HepG2 (cell line): ENCODE measurements around the gene HPS3. TPM values are rescaled to one million over a fixed set of nuclear protein-coding genes. Genes with fewer than 3 reads are reported as not detected.

Experiments
- ATAC-seq: fragments of 200-7000 bp; cut with Tn5 transposase; 3 replicates; pipeline ENCODE4 v1.9.1; 2020; ENCODE audit warnings: mild to moderate bottlenecking, moderate library complexity
- BruUV-seq: library from RNA; stranded (reverse); fragments of 400-500 nt; replicated peaks from 2 replicates; lab custom pipeline; 2021; lab: Mats Ljungman, UMichigan
- CTCF ChIA-PET: fragments of 300-600 bp; formaldehyde crosslinking; extraction: SDS; loops from one replicate; lab custom pipeline; 2021; ENCODE audit warnings: low total read pairs, inconsistent platforms, low intra/inter-chr PET ratio; lab: Yijun Ruan, JAX
- POLR2A ChIA-PET: fragments of 350-600 bp; sonication (Branson Sonifier 250); formaldehyde crosslinking; loops from one replicate; lab custom pipeline; 2020; ENCODE audit warnings: antibody characterized with exemption, inconsistent platforms; lab: Yijun Ruan, JAX
- DNase-seq: peaks from one replicate; pipeline ENCODE4 v3.0.0-alpha.2; 2015; ENCODE audit warnings: low spot score
- FAIRE-seq: peaks from 3 replicates; lab custom pipeline; 2011; peaks lifted over from hg19 to GRCh38; lab: Jason Lieb, UNC
- H2AFZ ChIP-seq: one replicate; pipeline ENCODE4 v1.6.1; 2011; ENCODE audit warnings: low read length, inconsistent platforms
- H3K27ac ChIP-seq: fragments of 300-600 bp; 3 replicates; pipeline ENCODE4 v1.8.0; 2011; ENCODE audit warnings: mixed run types, mild to moderate bottlenecking, mixed read lengths, low read length, inconsistent platforms; ENCODE audit not compliant: insufficient read depth; ENCODE audit errors: extremely low read length
- H3K27me3 ChIP-seq, 2 experiments: fragments of 200-600 bp in 1 of 2; 2 replicates in 1 of 2; 3 replicates in 1 of 2; pipeline versions ENCODE4 v1.6.0 to v1.8.0; 2011; ENCODE audit warnings: low read length in 2 of 2, mild to moderate bottlenecking in 2 of 2, moderate library complexity in 2 of 2, inconsistent platforms in 1 of 2; ENCODE audit not compliant: insufficient read depth in 2 of 2, control insufficient read depth in 1 of 2
- H3K36me3 ChIP-seq, 2 experiments: fragments of 200-600 bp in 1 of 2; replicated peaks in 1 of 2; 2 replicates in 1 of 2; 3 replicates in 1 of 2; pipeline versions ENCODE4 v1.5.1 to v1.8.0; 2011; ENCODE audit warnings: low read length in 2 of 2, inconsistent platforms in 1 of 2; ENCODE audit not compliant: insufficient read depth in 2 of 2, control insufficient read depth in 1 of 2
- H3K4me1 ChIP-seq: 2 replicates; pipeline ENCODE4 v1.5.1; 2012; ENCODE audit warnings: low read length, inconsistent platforms; ENCODE audit not compliant: insufficient read depth
- H3K4me2 ChIP-seq: 2 replicates; pipeline ENCODE4 v1.6.0; 2011; ENCODE audit warnings: low read depth, low read length, inconsistent platforms
- H3K4me3 ChIP-seq, 3 experiments: fragments of 200-600 bp in 1 of 3; sonication (generic), shearing (Covaris generic) in 1 of 3; replicated peaks in 1 of 3; 2 replicates each; pipeline ENCODE4 v1.5.1; 2011 to 2016; ENCODE audit warnings: low read length in 3 of 3, inconsistent platforms in 2 of 3, low read depth in 2 of 3, mild to moderate bottlenecking in 2 of 3, control low read depth in 1 of 3, mixed read lengths in 1 of 3; ENCODE audit not compliant: insufficient read depth in 1 of 3
- H3K79me2 ChIP-seq: one replicate; pipeline ENCODE4 v1.6.1; 2011; ENCODE audit warnings: low read length, inconsistent platforms; ENCODE audit not compliant: insufficient read depth
- H3K9ac ChIP-seq: 2 replicates; pipeline ENCODE4 v1.6.0; 2011; ENCODE audit warnings: mild to moderate bottlenecking, low read depth, low read length, inconsistent platforms; ENCODE audit not compliant: insufficient read depth
- H3K9me3 ChIP-seq: 2 replicates; pipeline ENCODE4 v1.5.1; 2012; ENCODE audit warnings: mild to moderate bottlenecking, low read length
- H4K20me1 ChIP-seq: 2 replicates; pipeline ENCODE4 v1.6.0; 2011; ENCODE audit warnings: inconsistent platforms, mild to moderate bottlenecking, low read length, moderate library complexity; ENCODE audit not compliant: insufficient read depth
- ARID5B ChIP-seq: IDR thresholded peaks from 2 replicates; pipeline ENCODE4 v1.4.0; 2020; ENCODE audit warnings: mild to moderate bottlenecking, missing genetic modification reagents
- HOXA7 ChIP-seq: sonication (generic); formaldehyde crosslinking; IDR thresholded peaks from 2 replicates; pipeline ENCODE4 v1.8.1; 2022; ENCODE audit warnings: mild to moderate bottlenecking, missing genetic modification reagents, moderate library complexity
- NFATC3 ChIP-seq: sonication (generic); formaldehyde crosslinking; IDR thresholded peaks from 2 replicates; pipeline ENCODE4 v1.5.1; 2020; ENCODE audit warnings: mild to moderate bottlenecking, missing genetic modification reagents
- RCOR2 ChIP-seq: IDR thresholded peaks from 2 replicates; pipeline ENCODE4 v1.6.1; 2016; ENCODE audit warnings: missing biosample characterization, missing genetic modification reagents
- ZBED4 ChIP-seq: sonication (generic); formaldehyde crosslinking; IDR thresholded peaks from 2 replicates; pipeline ENCODE4 v1.4.0; 2020; ENCODE audit warnings: missing genetic modification reagents, borderline replicate concordance
- ZNF446 ChIP-seq: sonication (generic); formaldehyde crosslinking; IDR thresholded peaks from 2 replicates; pipeline ENCODE4 v1.5.0; 2020; ENCODE audit warnings: mild to moderate bottlenecking, missing genetic modification reagents
- ZNF512B ChIP-seq: sonication (generic); formaldehyde crosslinking; IDR thresholded peaks from 2 replicates; pipeline ENCODE4 v1.5.1; 2020; ENCODE audit warnings: missing genetic modification reagents, mild to moderate bottlenecking, borderline replicate concordance
- ZNF75D ChIP-seq: sonication (generic); formaldehyde crosslinking; IDR thresholded peaks from 2 replicates; pipeline ENCODE4 v1.8.1; 2023; ENCODE audit warnings: missing genetic modification reagents, mild to moderate bottlenecking, borderline replicate concordance
- ZXDC ChIP-seq: sonication (generic); formaldehyde crosslinking; IDR thresholded peaks from 2 replicates; pipeline ENCODE4 v1.5.0; 2020; ENCODE audit warnings: mild to moderate bottlenecking, missing genetic modification reagents
- WGBS: methylation state at CpG from one replicate; pipeline ENCODE4 v1.1.6; 2017; ENCODE audit warnings: low lambda C conversion rate; 5-methylcytosine and 5-hydroxymethylcytosine counted together
- in situ Hi-C: cut with HindIII; loops from 2 replicates; pipeline ENCODE4 v1.10.0; 2017; ENCODE audit warnings: low pct_unique_long_range_greater_than_20kb; ENCODE audit not compliant: extremely low pct_ligation_motif_present
- intact Hi-C: fragments of 100-400 bp; cut with micrococcal nuclease; formaldehyde crosslinking; loops from one replicate; pipeline ENCODE4 v1.10.0; 2022; ENCODE audit not compliant: unreplicated experiment
- polyA plus RNA-seq, 8 experiments: library from polyadenylated mRNA; depleted of rRNA in 3 of 8; stranded (reverse) in 7 of 8; unstranded in 1 of 8; fragments of >200 nt; fragmentation: Illumina TruSeq in 4 of 8; extraction: Trizol in 4 of 8; gene quantifications; 2 replicates each; pipeline versions ENCODE4 v1.2.1 to v1.2.3, GENCODE V29; 2011 to 2016; ENCODE audit warnings: low read depth in 4 of 8, missing spikeins in 1 of 8, mixed read lengths in 1 of 8; ENCODE audit not compliant: insufficient read depth in 1 of 8
- total RNA-seq, 5 experiments: library from RNA; depleted of rRNA; stranded (reverse); fragments of >200 nt; fragmentation: Illumina TruSeq; extraction: Trizol; gene quantifications; 2 replicates each; pipeline ENCODE4 v1.2.3, GENCODE V29; 2016; ENCODE audit warnings: low read depth in 1 of 5

The HPS3 gene
- total and polyA plus RNA-seq, 2 of the 13 experiments (the other 11 are each of a cell fraction or from before 2014, with no cell fraction given), result 9.5 to 18.9 TPM

- intact Hi-C loops (loop anchor here (2.0 to 10.0 kb wide), 2 partner anchors 95 to 131 kb away; partner anchors contain the start of gene GYG1), in situ Hi-C loops (no loop called here)
- FAIRE-seq (no peak), DNase-seq (peak; percentile 4), ATAC-seq (peak; percentile 66)
- H3K4me3 ChIP-seq, result peak overlapping the region; percentile 71 to 81 (median 81)
- peak overlapping the region; percentile 75 for H2AFZ ChIP-seq
- peak overlapping the region; percentile 49 for H3K27ac ChIP-seq
- peak overlapping the region; percentile 62 for H3K9ac ChIP-seq
- H3K79me2 ChIP-seq, result peaks cover 6% of the 10 kb centered on the region
- CTCF ChIA-PET, result no interaction called here
- H3K4me2 ChIP-seq, result peak overlapping the region; percentile 93
- no peaks in the 10 kb centered on the region for H4K20me1 ChIP-seq
- no peaks in the 10 kb centered on the region for H3K9me3 ChIP-seq
- BruUV-seq, result TSS peak; percentile 61
- POLR2A ChIA-PET, result no interaction called here
- WGBS, result 0% methylated on average over 14 of the region's 21 CpGs
- H3K27me3 ChIP-seq, result no peaks in the 10 kb centered on the region; a peak in 2 of 5 replicates
- H3K36me3 ChIP-seq, result peaks cover 0 to 4% of the 10 kb centered on the region in 2 experiments; a peak in 1 of 5 replicates
- peaks cover 20% of the 10 kb centered on the region for H3K4me1 ChIP-seq
- TF ChIP-seq RCOR2 (CRISPR knock-in tag) (0 out of 2 replicates have a peak, but pooled peaks have one; percentile 4), HOXA7 (CRISPR knock-in tag) (0 out of 2 replicates have a peak, but pooled peaks have one; percentile 67), NFATC3 (CRISPR knock-in tag) (peak; percentile 43; the same call in 1 of the 2 replicates), ZNF446 (CRISPR knock-in tag) (no peak), ARID5B (0 out of 2 replicates have a peak, but pooled peaks have one; percentile 0), ZNF512B (CRISPR knock-in tag) (0 out of 2 replicates have a peak, but pooled peaks have one; percentile 41), ZXDC (CRISPR knock-in tag) (no peak), ZBED4 (CRISPR knock-in tag) (peak; percentile 30; the same call in 1 of the 2 replicates), ZNF75D (no peak)
Observed at GRCh38 chr3:149085828-149086231, 43.6 kb upstream of the HPS3 start.
